HG03575 (cell line): ENCODE measurements around the gene DIS3L2.
"Not testable (repeated sequence)": the region's sequence is repeated elsewhere in the genome, so short reads cannot be mapped to it uniquely, and the experiment has no call there.

ENCODE experiments used
- ATAC-seq: cut with Tn5 transposase; IDR thresholded peaks from one replicate; pipeline ENCODE4 v1.9.1; 2021; ENCODE audit not compliant: unreplicated experiment, insufficient number of reproducible peaks, low FRiP score; ENCODE audit errors: extremely low read depth

DIS3L2 gene

GRCh38 chr2:232377841-232378734 lies 416.6 kb downstream of the DIS3L2 start:
- no peak for ATAC-seq

- ATAC-seq = not testable (repeated sequence)
These were observed 417.2 kb downstream of the DIS3L2 start, which contains the start of gene ALPP for GRCh38 chr2:232378735-232379151. Gene ALPP (plus strand): TSS chr2:232378751. CDS start chr2:232378803, 52 bp downstream.

- ATAC-seq = not testable (repeated sequence)
These were observed 418.4 kb downstream of the DIS3L2 start for GRCh38 chr2:232379610-232380590.

GRCh38 chr2:232381204-232382031 lies 419.9 kb downstream of the DIS3L2 start:
- not testable (repeated sequence) for ATAC-seq

GRCh38 chr2:232382331-232383225 lies 421.1 kb downstream of the DIS3L2 start:
- ATAC-seq = no peak

GRCh38 chr2:232384466-232384865 lies 423.0 kb downstream of the DIS3L2 start:
- ATAC-seq = no peak

GRCh38 chr2:232385058-232385457 lies 423.5 kb downstream of the DIS3L2 start:
- ATAC-seq = not testable (repeated sequence)

- no peak for ATAC-seq
These were observed 424.4 kb downstream of the DIS3L2 start for GRCh38 chr2:232385660-232386489.

GRCh38 chr2:232386490-232386739 lies 424.9 kb downstream of the DIS3L2 start:
- ATAC-seq = no peak
